ENCODE results near the gene NPR2.

NPR2 gene

GRCh38 chr9:35766997-35767396, 24.4 kb upstream of the NPR2 start:
- no peak for DNase-seq

DNA sequence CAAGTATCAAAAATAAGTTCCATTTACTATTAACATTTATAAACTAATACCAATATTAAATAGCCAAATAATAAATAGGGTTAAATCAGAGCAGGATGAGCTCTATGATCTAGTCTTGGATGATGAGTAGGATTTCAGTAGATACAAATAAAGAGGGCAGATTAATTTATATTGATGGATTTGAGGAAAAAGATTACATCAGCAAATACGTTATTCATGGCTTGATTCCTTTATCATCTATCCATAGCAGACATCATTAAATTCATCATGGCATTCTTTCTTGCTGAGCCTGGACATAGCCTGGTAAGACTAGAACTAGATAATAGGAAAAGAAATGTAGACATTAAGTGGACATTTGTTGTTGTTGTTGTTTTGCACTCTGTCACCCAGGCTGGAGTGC, 23.9 kb upstream of the NPR2 start:
- DNase-seq = no peak

- DNase-seq = no peak
These were observed 21.6 kb upstream of the NPR2 start for GRCh38 chr9:35769763-35770162.

- no peak for DNase-seq
These were observed 20.3 kb upstream of the NPR2 start for GRCh38 chr9:35771075-35771433.

DNA sequence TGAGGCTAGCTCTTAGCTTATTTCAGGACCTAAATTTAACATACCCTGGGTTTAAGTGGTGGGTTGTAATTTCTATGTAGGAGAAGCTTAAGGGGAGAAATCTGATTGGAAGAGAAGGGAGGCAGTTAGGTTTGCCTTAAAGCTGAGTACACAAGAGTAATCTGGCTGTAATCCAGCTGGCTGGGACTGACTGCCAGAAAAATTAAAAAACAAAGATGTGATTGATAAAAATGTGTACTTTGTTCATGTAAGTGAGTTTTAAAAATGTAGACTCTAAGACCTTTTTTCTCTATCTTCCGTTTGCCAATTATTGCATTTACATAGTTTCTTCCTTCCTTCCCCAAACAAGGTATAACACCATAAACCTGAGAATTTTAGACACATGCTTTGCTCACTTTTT, 19.9 kb upstream of the NPR2 start:
- peak; percentile 73 for DNase-seq

GRCh38 chr9:35771943-35772342, 19.4 kb upstream of the NPR2 start:
- peak; percentile 49 for DNase-seq

DNA sequence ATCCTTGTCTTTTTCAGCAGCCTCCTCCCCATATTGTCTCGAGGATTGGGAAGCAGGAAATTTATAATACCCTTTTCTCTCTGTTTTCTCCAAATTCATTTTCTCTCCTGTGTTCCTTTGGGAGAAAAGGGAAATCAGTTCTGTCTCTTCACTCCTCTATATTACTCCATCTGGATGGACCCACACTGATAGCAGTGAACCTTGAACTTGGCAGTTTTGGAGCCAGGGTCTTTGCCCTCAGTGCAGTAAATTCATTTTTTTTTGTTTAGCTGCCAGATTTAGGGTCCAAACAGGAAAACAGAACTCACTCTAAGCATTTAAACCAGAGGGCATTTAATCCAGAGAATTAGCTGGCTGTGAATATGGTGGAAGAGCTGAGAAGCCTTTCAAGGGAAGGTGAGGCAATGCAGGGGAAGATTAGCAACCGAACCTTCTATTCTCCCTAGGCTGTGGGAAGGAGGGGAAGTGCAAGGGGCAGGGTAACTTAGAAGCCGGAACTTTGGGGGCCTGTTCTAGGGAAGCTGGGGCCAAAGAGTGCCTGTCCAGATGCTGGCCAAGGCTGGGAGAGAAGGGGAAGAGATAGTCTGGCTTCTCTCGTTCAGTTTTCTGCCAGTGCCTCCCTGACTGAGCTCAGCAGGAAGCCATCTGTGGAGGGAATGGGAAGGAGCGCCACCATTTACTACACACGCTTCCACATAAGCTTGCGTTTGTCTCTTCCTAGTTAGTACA, 16.3 kb upstream of the NPR2 start:
- peak; percentile 10 for DNase-seq

GRCh38 chr9:35776018-35776417, 15.4 kb upstream of the NPR2 start:
- DNase-seq = peak; percentile 85

- no peak for DNase-seq
These were observed 12.9 kb upstream of the NPR2 start for GRCh38 chr9:35778496-35778895.

- DNase-seq = no peak
These were observed 10.3 kb upstream of the NPR2 start for GRCh38 chr9:35781066-35781465.

DNA sequence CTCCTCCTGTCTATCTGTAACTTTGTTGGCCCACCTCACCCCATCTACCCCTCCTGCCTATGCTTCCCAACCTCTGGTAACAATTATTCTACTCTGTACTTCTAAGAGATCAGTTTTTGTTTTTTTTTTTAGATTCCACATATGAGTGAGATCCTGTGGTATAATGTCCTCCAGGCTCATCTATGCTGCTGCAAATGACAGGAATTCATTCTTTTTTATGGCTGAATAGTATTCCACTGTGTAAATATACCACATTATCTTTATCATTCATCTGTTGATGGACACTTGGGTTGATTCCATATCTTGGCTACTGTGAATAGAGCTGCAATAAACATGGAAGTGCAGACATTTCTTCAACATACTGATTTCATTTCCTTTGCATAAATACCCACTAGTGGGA, 8.0 kb upstream of the NPR2 start:
- no peak for DNase-seq

DNA sequence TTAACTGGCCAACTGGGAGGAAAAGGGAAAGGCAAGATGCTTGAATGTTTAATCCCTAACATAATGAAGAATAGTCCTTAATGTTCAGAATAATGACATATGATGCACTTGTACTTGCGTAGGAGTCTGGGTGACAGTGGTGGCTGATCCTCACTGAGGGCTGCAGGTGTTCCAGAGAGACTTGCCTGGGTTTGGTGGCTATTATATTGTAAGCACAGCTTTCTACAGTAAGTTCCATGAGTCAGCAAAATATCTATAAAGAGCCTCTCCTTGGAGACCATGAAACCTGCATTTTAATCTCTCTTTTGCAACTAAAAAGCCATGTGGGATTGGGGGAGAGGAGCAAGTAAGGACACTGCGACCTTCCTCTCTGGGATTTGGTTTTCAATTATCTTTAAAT, 1.9 kb upstream of the NPR2 start:
- DNase-seq = no peak

DNA sequence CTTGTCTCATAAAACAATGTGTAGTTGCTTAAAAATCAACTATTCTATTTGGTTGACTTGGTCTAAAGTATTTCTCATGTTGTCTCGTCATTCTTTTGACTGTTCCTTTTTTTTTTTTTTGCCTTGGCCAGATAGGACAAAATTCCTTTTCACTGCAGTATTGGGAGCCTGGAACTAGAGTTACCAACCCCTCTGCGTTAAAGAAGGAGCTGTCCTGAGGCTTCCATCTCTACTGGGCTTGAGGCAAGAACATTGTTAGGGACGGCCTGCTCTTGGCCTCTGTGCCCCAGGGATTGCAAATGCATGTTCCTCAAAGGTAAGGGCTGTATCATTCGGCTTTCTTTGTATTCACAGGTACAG, 1.4 kb upstream of the NPR2 start:
- DNase-seq = no peak

DNA sequence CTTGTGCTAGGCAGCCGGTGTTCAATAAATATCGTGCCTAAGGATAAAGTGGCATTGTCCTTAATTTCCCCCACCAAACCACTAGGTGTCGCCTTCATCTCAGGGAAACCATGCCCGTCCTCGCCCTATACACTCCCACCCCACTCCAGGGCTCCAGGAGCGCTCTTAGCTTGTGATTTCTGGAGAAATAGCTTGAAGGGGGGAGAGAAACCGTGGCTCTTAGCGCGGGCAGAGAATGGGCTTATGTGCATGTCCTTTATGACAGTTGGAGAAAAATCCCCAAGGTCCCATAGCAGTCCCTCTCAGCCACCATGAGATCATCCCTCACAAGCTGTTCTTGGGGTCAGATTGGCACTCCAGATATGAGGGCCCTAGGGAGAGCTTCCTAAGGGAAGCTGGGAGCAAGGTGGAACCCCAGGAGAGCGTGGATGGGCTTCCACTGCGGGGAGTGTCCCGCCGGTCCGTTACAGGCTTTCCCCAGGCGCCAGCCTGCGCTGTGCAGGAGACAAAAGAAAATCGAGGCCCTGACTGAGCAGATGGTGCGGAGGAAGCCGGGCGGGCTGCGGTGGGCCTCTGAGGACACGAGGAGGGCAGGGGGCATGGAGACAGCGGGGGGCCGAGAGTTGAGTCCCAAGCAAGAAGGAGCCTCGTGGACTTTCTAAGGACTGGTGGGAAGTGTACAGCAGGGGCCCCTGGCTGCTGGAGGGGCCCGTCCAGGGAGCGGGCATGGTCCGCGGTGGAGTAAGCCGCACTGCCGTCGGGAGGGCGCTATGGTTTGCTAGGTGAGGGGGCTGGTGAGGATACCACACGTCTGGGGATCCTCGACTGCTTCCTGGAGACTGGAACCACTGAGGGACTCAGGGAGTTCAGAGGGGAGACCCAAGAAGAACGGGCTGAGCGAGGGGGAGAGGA, 750 bp upstream of the NPR2 start:
- peak; percentile 56 for DNase-seq

- no peak for DNase-seq
These were observed 828 bp downstream of the NPR2 start for GRCh38 chr9:35792024-35792813.

GRCh38 chr9:35792826-35793225, 1.4 kb downstream of the NPR2 start:
- DNase-seq = no peak

- no peak for DNase-seq
These were observed 2.1 kb downstream of the NPR2 start for GRCh38 chr9:35793461-35793860.

DNA sequence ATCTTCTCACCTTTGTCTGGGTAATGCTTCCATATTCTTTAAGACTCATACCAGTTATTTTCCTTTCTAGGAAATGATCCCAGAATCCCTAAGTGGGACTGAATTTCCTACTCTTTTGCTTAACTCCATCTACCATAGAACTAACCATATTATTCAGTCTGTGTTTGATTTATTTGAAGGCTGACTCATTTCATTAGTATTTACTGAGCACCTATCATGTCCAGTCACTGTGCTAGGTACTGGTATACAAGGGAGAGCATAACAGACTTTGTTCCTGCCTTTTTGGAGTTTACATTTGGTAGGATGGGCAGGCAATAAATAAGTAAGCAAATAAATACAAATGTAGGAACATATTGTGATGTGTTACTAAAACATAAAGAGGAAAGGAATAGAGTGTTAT, 4.3 kb downstream of the NPR2 start:
- DNase-seq = no peak

DNA sequence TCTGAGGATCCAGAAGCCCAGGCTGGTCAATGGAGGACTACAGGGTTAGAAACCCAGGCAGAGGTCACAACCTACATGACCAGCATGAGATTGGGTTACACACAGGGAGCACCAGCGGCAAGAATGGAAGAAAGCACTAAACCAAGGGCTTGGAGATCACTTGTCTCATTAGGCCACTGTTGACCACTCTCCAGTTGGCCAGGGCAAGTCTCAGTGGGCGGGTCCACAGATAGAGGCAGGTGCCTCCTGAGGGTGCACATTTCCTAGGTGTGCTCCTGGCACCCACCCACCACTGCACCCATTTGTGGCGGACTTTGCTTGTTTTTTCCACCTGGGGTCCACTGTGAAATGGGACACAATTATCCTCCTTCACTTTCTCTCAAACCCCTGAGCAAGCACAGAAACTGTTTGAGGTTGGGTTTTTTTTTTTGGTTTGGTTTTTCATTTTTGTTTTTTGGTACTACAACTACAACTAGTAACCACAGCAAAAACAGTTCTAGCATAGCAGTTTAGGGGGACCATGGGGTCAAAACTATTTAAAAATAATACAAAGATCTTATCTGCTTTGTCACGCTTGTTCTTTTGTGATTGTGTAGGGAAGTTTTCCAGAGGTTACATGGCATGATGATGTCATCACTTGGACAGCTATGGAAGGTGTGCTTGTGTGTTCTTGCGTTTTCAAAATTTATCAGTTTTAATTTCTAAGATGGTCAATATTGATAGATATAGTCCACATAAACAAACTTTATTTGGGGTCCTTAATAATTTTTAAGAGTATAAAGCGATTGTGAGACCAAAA, 6.1 kb downstream of the NPR2 start:
- no peak for DNase-seq

- DNase-seq = no peak
These were observed 7.4 kb downstream of the NPR2 start for GRCh38 chr9:35798658-35799374.

DNA sequence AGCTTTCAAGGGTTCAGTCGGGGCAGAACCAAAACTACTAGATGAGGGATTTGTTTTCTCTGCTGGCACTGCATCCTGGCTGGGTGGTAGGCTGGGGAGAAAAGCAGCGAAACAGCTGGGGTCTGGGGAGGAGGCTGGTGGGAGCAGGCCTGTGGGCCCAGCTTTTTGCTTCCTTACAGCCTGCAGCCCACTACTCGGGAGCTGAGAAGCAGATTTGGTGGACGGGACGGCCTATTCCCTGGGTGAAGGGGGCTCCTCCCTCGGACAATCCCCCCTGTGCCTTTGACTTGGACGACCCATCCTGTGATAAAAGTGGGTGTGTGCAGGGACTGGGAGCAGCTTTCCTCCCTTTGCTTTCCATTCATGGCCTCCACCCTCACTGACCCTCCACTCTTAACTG, 9.1 kb downstream of the NPR2 start:
- DNase-seq = no peak

Data from DMS153 (cell line).